Left kidney (tissue), 2 donors: Measurements from ENCODE around the gene EZH2. TPM values are rescaled to one million over a fixed set of nuclear protein-coding genes. Genes with fewer than 3 reads are reported as not detected.
A peak's percentile ranks its signal among the peaks of the same experiment; 100 is the strongest.

ENCODE experiments used
- DNase-seq: peaks from one replicate; pipeline ENCODE4 v3.0.0-alpha.2; 2013
- polyA plus RNA-seq: library from polyadenylated mRNA; unstranded; fragments of 120-200 nt; gene quantifications from one replicate; pipeline ENCODE4 v1.2.1, GENCODE V29; 2013; ENCODE audit not compliant: insufficient read length

Gene EZH2
- polyA plus RNA-seq, 1 donor = 63.9 TPM

- no peak for DNase-seq
Measured at GRCh38 chr7:148903504-148903903, 19.4 kb upstream of the EZH2 start.

GRCh38 chr7:148901178-148901577, 17.1 kb upstream of the EZH2 start:
- no peak for DNase-seq

- DNase-seq = no peak
Measured at GRCh38 chr7:148898845-148899484, 14.9 kb upstream of the EZH2 start.

GRCh38 chr7:148894591-148894990, 10.5 kb upstream of the EZH2 start:
- DNase-seq = no peak

GRCh38 chr7:148893071-148893470, 9.0 kb upstream of the EZH2 start:
- no peak for DNase-seq

- no peak for DNase-seq
Measured at GRCh38 chr7:148888300-148888699, 4.2 kb upstream of the EZH2 start.

- no peak for DNase-seq
Measured at GRCh38 chr7:148886844-148887243, 2.8 kb upstream of the EZH2 start.

- DNase-seq = peak; percentile 93
Measured at GRCh38 chr7:148884299-148885022, 370 bp upstream of the EZH2 start.

- DNase-seq = no peak
Measured at GRCh38 chr7:148883266-148884048, 634 bp downstream of the EZH2 start.

- peak; percentile 29 for DNase-seq
Measured at GRCh38 chr7:148882841-148883265, 1.2 kb downstream of the EZH2 start.

GRCh38 chr7:148882192-148882591, 1.9 kb downstream of the EZH2 start:
- no peak for DNase-seq

- no peak for DNase-seq
Measured at GRCh38 chr7:148878317-148878716, 5.8 kb downstream of the EZH2 start.

- no peak for DNase-seq
Measured at GRCh38 chr7:148877517-148877916, 6.6 kb downstream of the EZH2 start.

- no peak for DNase-seq
Measured at GRCh38 chr7:148872188-148872587, 11.9 kb downstream of the EZH2 start.

GRCh38 chr7:148871551-148871950, 12.5 kb downstream of the EZH2 start:
- DNase-seq = no peak

GRCh38 chr7:148871030-148871429, 13.1 kb downstream of the EZH2 start:
- DNase-seq = no peak

GRCh38 chr7:148868378-148868674, 15.8 kb downstream of the EZH2 start:
- DNase-seq = no peak

- no peak for DNase-seq
Measured at GRCh38 chr7:148867596-148868377, 16.3 kb downstream of the EZH2 start.

GRCh38 chr7:148866362-148866761, 17.7 kb downstream of the EZH2 start:
- no peak for DNase-seq

GRCh38 chr7:148865283-148865682, 18.8 kb downstream of the EZH2 start:
- no peak for DNase-seq

GRCh38 chr7:148863324-148863723, 20.8 kb downstream of the EZH2 start:
- DNase-seq = no peak

- DNase-seq = no peak
Measured at GRCh38 chr7:148862481-148862880, 21.6 kb downstream of the EZH2 start.

GRCh38 chr7:148858489-148858888, 25.6 kb downstream of the EZH2 start:
- no peak for DNase-seq
